HepG2 (cell line): ENCODE measurements around the gene MVP. TPM values are rescaled to one million over a fixed set of nuclear protein-coding genes. Genes with fewer than 3 reads are reported as not detected.
A peak's percentile ranks its signal among the peaks of the same experiment; 100 is the strongest.

Experiments used
- ATF7 ChIP-seq, 2 experiments: fragments of 450-650 bp in 1 of 2; sonication (generic) in 1 of 2; formaldehyde crosslinking in 1 of 2; IDR thresholded peaks; 2 replicates each; pipeline versions ENCODE4 v1.4.0 to v1.6.1; 2016 to 2020; ENCODE audit warnings: antibody characterized with exemption in 1 of 2, mild to moderate bottlenecking in 1 of 2, missing genetic modification reagents in 1 of 2
- HOXA3 ChIP-seq: sonication (generic); formaldehyde crosslinking; IDR thresholded peaks from 2 replicates; pipeline ENCODE4 v1.5.0; 2020; ENCODE audit warnings: missing genetic modification reagents
- KDM2A ChIP-seq: sonication (generic); formaldehyde crosslinking; IDR thresholded peaks from 2 replicates; pipeline ENCODE4 v1.4.0; 2020; ENCODE audit warnings: low read depth, missing genetic modification reagents, borderline replicate concordance
- MXD4 ChIP-seq: IDR thresholded peaks from 2 replicates; pipeline ENCODE4 v1.6.1; 2016; ENCODE audit warnings: mild to moderate bottlenecking, missing biosample characterization, missing genetic modification reagents
- TAF1 ChIP-seq: sonication (generic); formaldehyde crosslinking; IDR thresholded peaks from 2 replicates; pipeline ENCODE4 v1.4.0; 2020; ENCODE audit warnings: missing genetic modification reagents
- YEATS4 ChIP-seq: sonication (generic); formaldehyde crosslinking; IDR thresholded peaks from 2 replicates; pipeline ENCODE4 v1.4.0; 2020; ENCODE audit warnings: missing genetic modification reagents, borderline replicate concordance
- ZNF282 ChIP-seq: fragments of 450-650 bp; IDR thresholded peaks from 2 replicates; pipeline ENCODE4 v1.6.1; 2018; ENCODE audit not compliant: partially characterized antibody
- ZNF33A ChIP-seq: sonication (generic); formaldehyde crosslinking; IDR thresholded peaks from 2 replicates; pipeline ENCODE4 v1.5.1; 2020; ENCODE audit warnings: missing genetic modification reagents, mild to moderate bottlenecking, moderate library complexity, borderline replicate concordance
- ZNF350 ChIP-seq: sonication (generic); formaldehyde crosslinking; IDR thresholded peaks from 2 replicates; pipeline ENCODE4 v1.4.0; 2020; ENCODE audit warnings: mild to moderate bottlenecking, low read depth, missing genetic modification reagents, borderline replicate concordance
- ZNF430 ChIP-seq: sonication (generic); formaldehyde crosslinking; IDR thresholded peaks from 2 replicates; pipeline ENCODE4 v1.9.0; 2021; ENCODE audit warnings: mild to moderate bottlenecking, missing genetic modification reagents
- ZNF496 ChIP-seq: sonication (generic); formaldehyde crosslinking; IDR thresholded peaks from 2 replicates; pipeline ENCODE4 v1.8.1; 2023; ENCODE audit warnings: mild to moderate bottlenecking, moderate library complexity, missing genetic modification reagents; ENCODE audit not compliant: insufficient replicate concordance
- ZNF800 ChIP-seq: sonication (generic); formaldehyde crosslinking; IDR thresholded peaks from 2 replicates; pipeline ENCODE4 v1.4.0; 2020; ENCODE audit warnings: missing genetic modification reagents
- polyA plus RNA-seq, 8 experiments: library from polyadenylated mRNA; depleted of rRNA in 3 of 8; stranded (reverse) in 7 of 8; unstranded in 1 of 8; fragments of >200 nt; fragmentation: Illumina TruSeq in 4 of 8; extraction: Trizol in 4 of 8; gene quantifications; 2 replicates each; pipeline versions ENCODE4 v1.2.1 to v1.2.3, GENCODE V29; 2011 to 2016; ENCODE audit warnings: low read depth in 4 of 8, missing spikeins in 1 of 8, mixed read lengths in 1 of 8; ENCODE audit not compliant: insufficient read depth in 1 of 8
- total RNA-seq, 5 experiments: library from RNA; depleted of rRNA; stranded (reverse); fragments of >200 nt; fragmentation: Illumina TruSeq; extraction: Trizol; gene quantifications; 2 replicates each; pipeline ENCODE4 v1.2.3, GENCODE V29; 2016; ENCODE audit warnings: low read depth in 1 of 5
- TF ChIP-seq, protein P1 (sequence below): sonication (generic); formaldehyde crosslinking; IDR thresholded peaks from 2 replicates; pipeline ENCODE4 v1.4.0; 2020; ENCODE audit warnings: missing genetic modification reagents

Gene MVP
- total and polyA plus RNA-seq, 2 of the 13 experiments (the other 11 are each of a cell fraction or from before 2014, with no cell fraction given), result 22.9 to 43.5 TPM

DNA sequence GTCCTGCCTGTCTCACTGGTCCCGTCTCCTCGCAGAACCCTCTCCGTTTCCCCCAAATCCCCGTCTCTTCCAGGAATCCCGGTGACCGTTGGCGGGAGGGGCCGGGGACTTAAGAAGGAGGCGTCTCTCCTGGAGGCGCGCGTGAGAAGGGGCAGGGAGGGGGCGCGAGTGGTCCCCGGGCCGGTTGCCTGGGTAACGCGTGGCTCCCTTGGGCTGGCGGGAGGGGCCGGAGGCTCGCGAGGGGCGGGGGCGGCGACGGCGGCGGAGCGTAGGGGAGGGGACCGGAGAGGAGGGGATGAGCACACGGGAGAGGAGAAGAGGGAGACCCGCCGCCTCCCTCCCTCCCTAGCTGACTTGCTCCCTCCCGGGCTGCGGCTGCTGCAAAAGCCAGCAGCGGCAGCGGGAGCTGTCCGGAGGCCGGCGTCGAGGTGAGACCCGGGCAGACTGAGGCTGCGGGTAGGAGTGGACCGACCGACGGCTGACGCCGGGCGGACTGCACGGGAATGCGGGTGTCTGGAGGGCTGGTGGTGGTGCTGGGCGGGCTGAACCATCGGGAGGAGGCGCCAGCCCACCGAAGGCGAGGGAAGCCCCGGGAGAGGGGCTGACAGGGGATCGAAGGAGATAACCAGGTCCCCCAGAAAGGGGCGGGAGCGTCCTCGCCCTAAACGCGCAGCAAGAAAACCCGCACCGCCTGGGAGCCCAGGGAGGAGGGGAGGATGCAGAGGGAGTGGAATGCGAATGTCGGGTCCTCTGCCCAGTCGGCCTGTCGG, 8.2 kb upstream of the MVP start, which contains the start of gene PRRT2 (continued):
- TF ChIP-seq, protein P1, sequence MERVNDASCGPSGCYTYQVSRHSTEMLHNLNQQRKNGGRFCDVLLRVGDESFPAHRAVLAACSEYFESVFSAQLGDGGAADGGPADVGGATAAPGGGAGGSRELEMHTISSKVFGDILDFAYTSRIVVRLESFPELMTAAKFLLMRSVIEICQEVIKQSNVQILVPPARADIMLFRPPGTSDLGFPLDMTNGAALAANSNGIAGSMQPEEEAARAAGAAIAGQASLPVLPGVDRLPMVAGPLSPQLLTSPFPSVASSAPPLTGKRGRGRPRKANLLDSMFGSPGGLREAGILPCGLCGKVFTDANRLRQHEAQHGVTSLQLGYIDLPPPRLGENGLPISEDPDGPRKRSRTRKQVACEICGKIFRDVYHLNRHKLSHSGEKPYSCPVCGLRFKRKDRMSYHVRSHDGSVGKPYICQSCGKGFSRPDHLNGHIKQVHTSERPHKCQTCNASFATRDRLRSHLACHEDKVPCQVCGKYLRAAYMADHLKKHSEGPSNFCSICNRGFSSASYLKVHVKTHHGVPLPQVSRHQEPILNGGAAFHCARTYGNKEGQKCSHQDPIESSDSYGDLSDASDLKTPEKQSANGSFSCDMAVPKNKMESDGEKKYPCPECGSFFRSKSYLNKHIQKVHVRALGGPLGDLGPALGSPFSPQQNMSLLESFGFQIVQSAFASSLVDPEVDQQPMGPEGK (CRISPR knock-in tag), result peak; percentile 48; the same call in 1 of the 2 replicates
- TF ChIP-seq ZNF800 (peak; percentile 25; the same call in 1 of the 2 replicates), ZNF350 (no peak), TAF1 (CRISPR knock-in tag) (no peak), ZNF430 (CRISPR knock-in tag) (peak; percentile 15; the same call in 1 of the 2 replicates), MXD4 (CRISPR knock-in tag) (peak; percentile 2; the same call in 1 of the 2 replicates), ATF7 (IDR thresholded peaks at IDR 0.05) (no peak), ATF7 (CRISPR knock-in tag; IDR thresholded peaks at IDR 0.05) (no peak), ZNF496 (CRISPR knock-in tag) (no peak), ZNF282 (no peak), ZNF33A (CRISPR knock-in tag) (no peak), HOXA3 (no peak), KDM2A (CRISPR knock-in tag) (peak; percentile 68), YEATS4 (CRISPR knock-in tag) (no peak)
